Esophagus (tissue), 2 donors: Measurements from ENCODE around the gene MYL6B. TPM values are rescaled to one million over a fixed set of nuclear protein-coding genes. Genes with fewer than 3 reads are reported as not detected.

Experiments
- H3K27ac ChIP-seq, 2 donors: one replicate each; pipeline ENCODE4 v1.5.1; 2013; ENCODE audit warnings: low read depth in 2 of 2, mild to moderate bottlenecking in 2 of 2, inconsistent platforms in 1 of 2, low read length in 1 of 2, moderate library complexity in 1 of 2
- H3K27me3 ChIP-seq, 2 donors: one replicate each; pipeline ENCODE4 v1.6.1; 2013; ENCODE audit warnings: low read length in 2 of 2, control low read depth in 1 of 2, mild to moderate bottlenecking in 1 of 2; ENCODE audit not compliant: insufficient read depth in 2 of 2, control insufficient read depth in 1 of 2
- H3K36me3 ChIP-seq, 2 donors: one replicate each; pipeline ENCODE4 v1.6.1; 2013; ENCODE audit warnings: low read length in 1 of 2; ENCODE audit not compliant: control insufficient read depth in 2 of 2, insufficient read depth in 2 of 2
- H3K4me1 ChIP-seq, 2 donors: one replicate each; pipeline ENCODE4 v1.6.1; 2013; ENCODE audit warnings: low read length in 1 of 2; ENCODE audit not compliant: control insufficient read depth in 2 of 2, insufficient read depth in 2 of 2
- H3K4me3 ChIP-seq, 2 donors: one replicate each; pipeline ENCODE4 v1.5.1; 2013; ENCODE audit warnings: low read length in 2 of 2, mild to moderate bottlenecking in 2 of 2, low read depth in 1 of 2, moderate library complexity in 1 of 2
- H3K9me3 ChIP-seq, 2 donors: one replicate each; pipeline ENCODE4 v1.6.1; 2013; ENCODE audit warnings: mild to moderate bottlenecking in 2 of 2, low read depth in 1 of 2, low read length in 1 of 2, moderate library complexity in 1 of 2; ENCODE audit not compliant: control insufficient read depth in 2 of 2, insufficient read depth in 1 of 2
- WGBS, 2 donors: extraction: QIAGEN DNeasy Blood & Tissue Kit; methylation state at CpG; one replicate each; pipeline ENCODE4 v1.1.7; 2013; 5-methylcytosine and 5-hydroxymethylcytosine counted together
- polyA plus RNA-seq, 2 donors: library from polyadenylated mRNA; stranded (reverse); fragments of 200-250 nt; gene quantifications; one replicate each; pipeline ENCODE4 v1.2.3, GENCODE V29; 2013
- donor health status: healthy with polysubstance abuse.
- donor health status: Bipolar disorder and iron deficiency.

The MYL6B gene
- polyA plus RNA-seq, 2 donors = 57.3 to 57.7 TPM

GRCh38 chr12:56121204-56121870 lies 31.1 kb upstream of the MYL6B start:
- peaks cover 0 to 9% of the 10 kb centered on the region in 2 donors for H3K36me3 ChIP-seq
- no peaks in the 10 kb centered on the region for H3K9me3 ChIP-seq
- H3K4me1 ChIP-seq = no peaks in the 10 kb centered on the region
- WGBS, 2 donors = 89% methylated on average over 11 of the region's 11 CpGs
- H3K4me3 ChIP-seq = no peak overlapping the region
- no peak overlapping the region for H3K27ac ChIP-seq
- H3K27me3 ChIP-seq = no peaks in the 10 kb centered on the region

- Histone ChIP-seq H3K9me3 (no peaks in the 10 kb centered on the region), H3K27me3 (no peaks in the 10 kb centered on the region), H3K27ac (peak overlapping the region in 1 of 2 donors; percentile 15), H3K36me3 (peaks cover 0 to 9% of the 10 kb centered on the region in 2 donors), H3K4me3 (no peak overlapping the region), H3K4me1 (no peaks in the 10 kb centered on the region)
- 84 to 88% methylated on average over 2 of the region's 2 CpGs for WGBS, 2 donors
Measured at GRCh38 chr12:56122637-56123036, 29.8 kb upstream of the MYL6B start.

GRCh38 chr12:56124133-56124532 lies 28.3 kb upstream of the MYL6B start:
- WGBS, 2 donors = 87 to 89% methylated on average over 4 of the region's 4 CpGs
- Histone ChIP-seq H3K4me1 (no peaks in the 10 kb centered on the region), H3K36me3 (peaks cover 0 to 9% of the 10 kb centered on the region in 2 donors), H3K27ac (no peak overlapping the region), H3K9me3 (no peaks in the 10 kb centered on the region), H3K27me3 (no peaks in the 10 kb centered on the region), H3K4me3 (no peak overlapping the region)

- no peaks in the 10 kb centered on the region for H3K27me3 ChIP-seq
- 48 to 60% methylated on average over 3 of the region's 3 CpGs for WGBS, 2 donors
- H3K4me3 ChIP-seq = peak overlapping the region in 1 of 2 donors; percentile 49
- H3K4me1 ChIP-seq = peaks cover 0 to 4% of the 10 kb centered on the region in 2 donors
- H3K9me3 ChIP-seq = no peaks in the 10 kb centered on the region
- H3K27ac ChIP-seq = peak overlapping the region; percentile 67 to 86
- H3K36me3 ChIP-seq = peaks cover 9 to 15% of the 10 kb centered on the region in 2 donors
Measured at GRCh38 chr12:56126732-56127239, 25.6 kb upstream of the MYL6B start.

GRCh38 chr12:56127485-56127887 lies 24.9 kb upstream of the MYL6B start:
- WGBS, 2 donors = 0% methylated on average over 8 of the region's 8 CpGs
- peaks cover 13 to 20% of the 10 kb centered on the region in 2 donors for H3K36me3 ChIP-seq
- H3K27me3 ChIP-seq = no peaks in the 10 kb centered on the region
- H3K4me3 ChIP-seq = peak overlapping the region; percentile 6 to 49
- H3K9me3 ChIP-seq = no peaks in the 10 kb centered on the region
- H3K4me1 ChIP-seq = peaks cover 0 to 4% of the 10 kb centered on the region in 2 donors
- H3K27ac ChIP-seq = peak overlapping the region; percentile 83 to 86

- WGBS, 2 donors = 0 to 1% methylated on average over 49 of the region's 49 CpGs
- Histone ChIP-seq H3K27ac (peak within 1 kb of the TSS; percentile 94 to 98), H3K36me3 (peaks cover 14 to 23% of the 10 kb centered on the region in 2 donors), H3K4me1 (peaks cover 0 to 4% of the 10 kb centered on the region in 2 donors), H3K27me3 (no peaks in the 10 kb centered on the region), H3K9me3 (no peaks in the 10 kb centered on the region), H3K4me3 (peak within 1 kb of the TSS; percentile 83)
Measured at GRCh38 chr12:56127888-56128669, 24.3 kb upstream of the MYL6B start, which contains the start of gene ESYT1. Gene ESYT1, plus strand, starts transcription at chr12:56128267. Its CDS starts 53 bp downstream, at chr12:56128320.

- Histone ChIP-seq H3K4me3 (peak overlapping the region; percentile 83), H3K9me3 (no peaks in the 10 kb centered on the region), H3K36me3 (peaks cover 20 to 30% of the 10 kb centered on the region in 2 donors), H3K4me1 (peaks cover 0 to 4% of the 10 kb centered on the region in 2 donors), H3K27ac (peak overlapping the region; percentile 94 to 98), H3K27me3 (no peaks in the 10 kb centered on the region)
- WGBS, 2 donors = 0% methylated on average over 19 to 20 of the region's 20 CpGs
Measured at GRCh38 chr12:56128670-56129205, 23.6 kb upstream of the MYL6B start.

GRCh38 chr12:56129206-56129941 lies 23.0 kb upstream of the MYL6B start:
- Histone ChIP-seq H3K9me3 (no peaks in the 10 kb centered on the region), H3K36me3 (peaks cover 24 to 34% of the 10 kb centered on the region in 2 donors), H3K27me3 (no peaks in the 10 kb centered on the region), H3K4me3 (peak overlapping the region; percentile 83), H3K4me1 (peaks cover 0 to 4% of the 10 kb centered on the region in 2 donors), H3K27ac (peak overlapping the region; percentile 94 to 98)
- WGBS, 2 donors = 1 to 3% methylated on average over 29 of the region's 29 CpGs
